Activated T-helper 9 cell treated with anti-CD3 and anti-CD28 coated beads, Interleukin-2, amount 50 U/mL, for 16 hours (primary cell): ENCODE results near the gene HCN1.

Experiments used
- DNase-seq: peaks from one replicate; pipeline ENCODE4 v3.0.0-alpha.2; 2020; ENCODE audit warnings: low read depth

Gene HCN1

GRCh38 chr5:45288746-45289145 lies 407.4 kb downstream of the HCN1 start:
- DNase-seq: no peak

GRCh38 chr5:45284436-45284835 lies 411.7 kb downstream of the HCN1 start:
- DNase-seq: no peak

DNA sequence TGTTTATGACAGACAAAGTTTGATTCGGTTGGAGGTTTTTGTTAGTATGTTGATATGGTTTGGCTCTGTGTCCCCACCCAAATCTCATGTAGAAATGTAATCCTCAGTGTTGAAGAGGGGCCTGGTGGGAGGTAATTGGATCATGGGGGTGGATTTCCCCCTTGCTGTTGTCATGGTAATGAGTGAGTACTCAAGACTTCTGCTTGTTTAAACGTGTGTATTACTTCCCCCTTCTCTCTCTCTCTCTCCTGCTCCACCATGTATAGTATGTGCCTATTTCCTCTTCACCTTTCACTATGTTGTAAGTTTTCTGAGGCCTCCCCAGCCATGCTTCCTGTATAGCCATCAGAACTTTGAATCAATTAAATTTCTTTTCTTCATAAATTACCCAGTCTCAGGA lies 415.1 kb downstream of the HCN1 start:
- no peak for DNase-seq

GRCh38 chr5:45279109-45279508 lies 417.1 kb downstream of the HCN1 start:
- no peak for DNase-seq

DNA sequence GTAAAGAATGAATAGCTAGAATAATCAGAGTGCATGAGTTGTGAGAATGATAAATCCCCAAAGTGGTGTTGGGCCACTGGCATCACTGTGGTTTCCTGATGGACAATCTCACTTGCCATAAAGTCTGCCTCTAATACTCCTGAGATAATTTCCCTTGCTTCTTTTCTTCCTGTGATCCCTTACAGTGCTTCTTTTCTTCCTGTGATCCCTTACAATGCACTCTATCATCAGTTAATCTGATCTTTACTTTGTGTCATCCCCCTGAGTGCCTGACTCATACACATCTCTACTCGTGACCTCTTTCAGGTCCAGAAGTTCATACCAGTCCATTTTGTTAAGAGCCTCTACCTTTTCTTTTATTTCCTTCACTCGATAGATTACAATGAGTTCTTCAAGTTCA lies 418.3 kb downstream of the HCN1 start:
- no peak for DNase-seq

- DNase-seq: no peak
Observed at GRCh38 chr5:45274241-45274640, 421.9 kb downstream of the HCN1 start.

DNA sequence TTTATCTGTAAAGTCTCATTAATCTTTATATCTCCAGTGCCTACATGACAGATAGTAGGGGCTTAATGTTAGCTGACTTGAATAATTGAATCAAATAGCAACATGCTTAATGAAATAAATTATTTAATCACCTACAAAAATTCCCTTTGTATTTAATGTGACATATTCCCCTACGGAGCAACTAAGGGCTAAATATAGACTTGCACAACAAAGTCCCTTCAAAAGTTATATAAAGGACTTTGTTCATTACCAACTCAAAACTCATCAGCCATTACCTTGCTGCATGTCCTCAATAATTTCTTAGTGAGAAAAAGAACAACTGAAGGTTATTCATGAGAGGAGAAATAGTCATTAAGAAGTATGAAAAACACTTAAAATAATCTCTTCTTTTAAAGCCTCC lies 424.6 kb downstream of the HCN1 start:
- DNase-seq: no peak

- no peak for DNase-seq
Observed at GRCh38 chr5:45264447-45264846, 431.7 kb downstream of the HCN1 start.

- DNase-seq: no peak
Observed at GRCh38 chr5:45262061-45262590, 434.1 kb downstream of the HCN1 start.

- DNase-seq: no peak
Observed at GRCh38 chr5:45261125-45261524, 435.1 kb downstream of the HCN1 start.

GRCh38 chr5:45260292-45260691 lies 435.9 kb downstream of the HCN1 start:
- no peak for DNase-seq

DNA sequence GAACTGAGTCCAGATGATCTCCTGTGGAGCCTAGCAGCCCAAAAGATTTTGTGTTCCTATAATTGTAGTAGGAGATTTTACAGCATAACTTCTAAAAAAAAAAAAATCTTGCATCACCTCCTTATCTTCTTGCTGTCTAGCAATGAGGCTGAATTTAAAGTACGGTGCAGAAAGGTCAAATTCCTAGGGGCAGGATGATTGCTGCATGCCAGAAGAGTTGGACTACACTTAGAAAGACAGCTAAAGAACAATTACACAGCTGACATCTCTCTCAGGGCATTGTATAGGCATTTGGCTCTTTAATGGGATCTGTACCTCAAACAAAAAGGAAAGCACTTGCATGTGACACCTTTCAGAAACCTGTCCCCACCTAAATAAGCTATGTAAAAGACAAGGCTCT lies 443.2 kb downstream of the HCN1 start:
- no peak for DNase-seq

- no peak for DNase-seq
Observed at GRCh38 chr5:45252541-45252940, 443.6 kb downstream of the HCN1 start.

DNA sequence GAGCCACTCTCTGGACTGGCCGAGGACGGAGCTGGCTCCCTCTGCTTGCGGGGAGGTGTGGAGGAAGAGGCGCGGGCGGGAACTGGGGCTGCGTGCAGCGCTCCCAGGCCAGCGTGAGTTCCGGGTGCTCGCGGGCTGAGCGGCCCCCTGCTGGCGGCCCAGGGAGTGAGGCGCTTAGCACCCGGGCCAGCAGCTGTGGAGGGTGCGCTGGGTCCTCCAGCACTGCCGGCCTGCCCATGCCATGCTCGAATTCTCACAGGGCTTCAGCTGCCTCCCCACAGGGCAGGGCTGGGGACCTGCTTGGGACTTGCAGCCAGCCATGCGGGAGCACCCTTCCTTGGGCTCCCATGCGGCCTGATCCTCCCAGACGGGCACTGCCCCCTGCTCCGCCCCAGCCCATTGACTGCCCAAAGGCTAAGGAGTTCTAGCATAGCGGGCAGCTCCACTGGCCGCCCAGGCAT lies 470.6 kb downstream of the HCN1 start:
- no peak for DNase-seq

- no peak for DNase-seq
Observed at GRCh38 chr5:45205403-45205961, 490.7 kb downstream of the HCN1 start.
